AG04449 (cell line): ENCODE results near the gene GAB2.

Experiments used
- CTCF ChIA-PET: fragments of 350-600 bp; formaldehyde crosslinking; extraction: SDS; loops from one replicate; lab custom pipeline; 2021; ENCODE audit warnings: antibody characterized with exemption; lab: Yijun Ruan, JAX
- POLR2A ChIA-PET: fragments of 400-600, 350-600 bp; formaldehyde crosslinking; extraction: SDS; loops from one replicate; lab custom pipeline; 2020; ENCODE audit warnings: antibody characterized with exemption, inconsistent platforms; lab: Yijun Ruan, JAX
- DNase-seq: peaks from one replicate; pipeline ENCODE4 v3.0.0-alpha.2; 2010; ENCODE audit warnings: low read depth, low spot score
- H3K4me3 ChIP-seq: 2 replicates; pipeline ENCODE4 v1.5.1; 2011; ENCODE audit warnings: low read depth, mild to moderate bottlenecking, control low read depth, low read length
- TF ChIP-seq, protein P1 (sequence below): IDR thresholded peaks from one replicate; pipeline ENCODE4 v1.5.1; 2011; ENCODE audit warnings: mild to moderate bottlenecking, moderate library complexity, low read length, control low read depth, inconsistent platforms; ENCODE audit not compliant: insufficient read depth; ENCODE audit errors: missing control alignments

GAB2 gene

DNA sequence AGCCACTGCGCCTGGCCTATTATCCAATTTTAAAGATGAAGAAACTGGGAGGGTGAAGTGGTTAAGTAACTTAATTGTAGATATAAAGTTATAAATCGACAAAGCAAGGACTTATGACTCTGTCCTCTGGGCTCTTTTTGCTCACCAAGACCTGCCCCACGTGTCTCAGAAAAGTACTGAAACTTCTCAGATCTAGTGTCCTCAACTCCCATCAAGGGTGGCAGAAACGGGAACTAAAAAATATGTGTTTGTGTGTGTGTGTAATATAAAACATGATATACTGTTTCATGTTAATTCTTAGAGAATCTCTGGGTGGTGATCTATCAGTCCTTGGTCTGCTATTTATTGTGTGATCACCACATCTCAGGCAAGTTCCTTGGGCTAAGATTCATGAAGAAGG, 104.9 kb downstream of the GAB2 start:
- ChIA-PET CTCF (no interaction called here), POLR2A (no interaction called here)
- TF ChIP-seq, protein P1, sequence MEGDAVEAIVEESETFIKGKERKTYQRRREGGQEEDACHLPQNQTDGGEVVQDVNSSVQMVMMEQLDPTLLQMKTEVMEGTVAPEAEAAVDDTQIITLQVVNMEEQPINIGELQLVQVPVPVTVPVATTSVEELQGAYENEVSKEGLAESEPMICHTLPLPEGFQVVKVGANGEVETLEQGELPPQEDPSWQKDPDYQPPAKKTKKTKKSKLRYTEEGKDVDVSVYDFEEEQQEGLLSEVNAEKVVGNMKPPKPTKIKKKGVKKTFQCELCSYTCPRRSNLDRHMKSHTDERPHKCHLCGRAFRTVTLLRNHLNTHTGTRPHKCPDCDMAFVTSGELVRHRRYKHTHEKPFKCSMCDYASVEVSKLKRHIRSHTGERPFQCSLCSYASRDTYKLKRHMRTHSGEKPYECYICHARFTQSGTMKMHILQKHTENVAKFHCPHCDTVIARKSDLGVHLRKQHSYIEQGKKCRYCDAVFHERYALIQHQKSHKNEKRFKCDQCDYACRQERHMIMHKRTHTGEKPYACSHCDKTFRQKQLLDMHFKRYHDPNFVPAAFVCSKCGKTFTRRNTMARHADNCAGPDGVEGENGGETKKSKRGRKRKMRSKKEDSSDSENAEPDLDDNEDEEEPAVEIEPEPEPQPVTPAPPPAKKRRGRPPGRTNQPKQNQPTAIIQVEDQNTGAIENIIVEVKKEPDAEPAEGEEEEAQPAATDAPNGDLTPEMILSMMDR = no peak
- no peak for DNase-seq
- no peak overlapping the region for H3K4me3 ChIP-seq

GRCh38 chr11:78311702-78312371, 105.8 kb downstream of the GAB2 start:
- POLR2A ChIA-PET = no interaction called here

GRCh38 chr11:78310500-78310909, 107.1 kb downstream of the GAB2 start:
- ChIA-PET CTCF (no interaction called here), POLR2A (no interaction called here)
- TF ChIP-seq, protein P1 = no peak
- no peak for DNase-seq
- no peak overlapping the region for H3K4me3 ChIP-seq

More at GRCh38 chr11:78311702-78312371, 105.8 kb downstream of the GAB2 start:
- H3K4me3 ChIP-seq = no peak overlapping the region
- CTCF ChIA-PET = no interaction called here
- no peak for DNase-seq
- TF ChIP-seq, protein P1 = no peak

DNA sequence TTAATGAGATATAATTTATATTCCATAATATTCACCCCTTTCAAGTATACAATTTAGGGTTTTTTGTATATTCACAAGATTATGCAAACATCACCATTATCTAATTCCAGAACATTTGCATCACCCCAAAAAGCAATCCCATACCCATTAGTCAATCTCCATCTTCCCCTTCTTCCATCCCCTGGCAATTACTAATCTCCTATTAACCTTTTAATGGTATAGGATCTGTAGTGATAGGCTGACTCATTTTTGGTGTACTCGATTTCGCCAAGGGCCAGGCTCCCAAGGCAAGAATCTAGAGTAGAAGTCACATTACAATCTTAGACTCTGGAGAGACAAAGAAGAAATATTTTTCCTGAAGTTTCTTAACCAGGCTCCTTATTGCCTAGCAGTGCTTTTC, 113.4 kb downstream of the GAB2 start:
- POLR2A ChIA-PET = no interaction called here
- TF ChIP-seq, protein P1 = no peak
- CTCF ChIA-PET = no interaction called here
- DNase-seq = no peak
- H3K4me3 ChIP-seq = no peak overlapping the region

DNA sequence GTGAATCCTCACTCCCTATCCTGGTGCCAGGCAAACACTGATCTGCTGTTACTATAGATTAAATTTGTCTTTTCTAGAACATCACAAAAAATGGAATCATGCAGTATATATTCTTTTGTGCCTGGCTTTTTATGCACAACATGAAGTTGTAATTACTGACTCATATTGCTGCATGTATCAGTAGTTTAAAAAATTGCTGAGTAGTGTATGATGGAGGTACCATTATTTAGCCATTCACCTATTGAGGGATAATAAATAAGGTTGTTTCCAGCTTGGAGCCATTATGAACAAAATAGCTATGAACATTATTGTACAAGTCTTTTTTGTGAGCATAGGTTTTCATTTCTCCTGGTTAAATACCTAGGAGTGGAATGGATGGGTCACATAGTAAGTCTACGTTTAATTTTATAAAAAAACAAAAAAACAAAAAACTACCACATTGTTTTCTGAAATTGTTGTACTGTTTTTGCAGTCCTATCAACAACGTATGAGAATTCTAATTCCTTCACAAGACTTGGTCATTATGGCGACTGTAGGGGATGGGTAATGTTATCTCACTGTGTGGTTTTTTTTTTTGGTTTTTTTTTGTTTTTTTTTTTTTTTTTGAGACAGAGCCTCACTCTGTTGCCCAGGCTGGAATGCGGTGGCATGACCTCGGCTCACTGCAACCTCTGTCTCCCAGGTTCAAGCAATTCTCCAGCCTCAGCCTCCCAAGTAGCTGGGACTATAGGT, 117.3 kb downstream of the GAB2 start:
- ChIA-PET CTCF (no interaction called here), POLR2A (no interaction called here)
- TF ChIP-seq, protein P1 = no peak
- no peak overlapping the region for H3K4me3 ChIP-seq
- DNase-seq = no peak

GRCh38 chr11:78299000-78299710, 118.5 kb downstream of the GAB2 start:
- H3K4me3 ChIP-seq = no peak overlapping the region
- TF ChIP-seq, protein P1 = no peak
- POLR2A ChIA-PET = no interaction called here
- no peak for DNase-seq
- CTCF ChIA-PET = interaction anchor here (0.8 to 1.5 kb wide), 2 partner anchors 10 to 266 kb away, joined by 3 read pairs; no protein-coding TSS in a partner anchor
